ENCODE measurements around the gene PAQR7.

DNA sequence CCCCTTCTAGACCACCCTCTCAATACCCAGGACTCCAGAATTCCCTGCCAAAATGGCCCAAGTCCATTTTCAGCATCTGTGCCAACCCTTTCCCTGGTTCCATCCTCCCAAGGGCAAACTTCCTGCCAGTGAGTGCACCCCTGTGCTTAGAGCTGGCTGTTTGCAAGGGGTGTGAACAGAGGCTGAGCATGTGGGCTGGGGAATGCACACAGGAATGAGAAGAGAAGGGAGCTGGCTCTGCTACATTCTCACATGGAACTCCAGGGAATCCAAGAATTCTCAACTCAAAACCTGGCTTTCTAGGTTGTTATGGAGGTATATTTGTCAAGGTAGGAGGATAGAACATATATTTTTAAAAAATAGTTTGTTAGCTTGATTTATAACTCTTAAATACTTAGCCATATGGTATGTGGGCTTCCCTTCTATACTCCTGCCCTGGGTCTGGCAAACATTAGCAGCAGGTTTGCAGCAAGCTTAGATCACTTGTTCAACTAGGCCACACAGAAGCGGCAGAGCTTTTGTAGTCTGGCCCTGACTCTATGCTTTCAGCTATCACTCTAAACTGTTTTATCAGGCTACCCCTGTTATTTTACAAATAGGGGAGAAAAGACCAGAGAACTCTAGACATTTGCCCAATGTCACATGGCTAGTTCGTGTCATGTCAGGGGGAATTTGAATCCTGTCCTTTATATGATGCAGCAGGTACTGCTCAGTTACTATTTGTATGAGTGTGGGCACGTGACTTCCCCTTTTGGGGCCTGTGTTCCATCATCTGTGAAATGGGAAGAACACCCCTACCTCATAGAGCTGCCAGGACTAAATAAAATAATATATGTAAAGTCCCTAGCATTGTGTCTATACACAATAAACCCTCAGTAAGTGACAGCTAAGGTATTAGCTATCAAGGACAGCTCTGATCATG is 38.8 kb upstream of the PAQR7 start:
- TF ChIP-seq CTCF (IDR thresholded peaks at IDR 0.05) = no peak
- TF ChIP-seq POLR2A (IDR thresholded peaks at IDR 0.05) = no peak
